Adrenal gland (tissue), 5 donors: ENCODE results near the gene CAMK1D.

Experiments used
- CTCF ChIP-seq, 6 experiments: fragments of 450-650 bp in 4 of 6; fragments of 200-600 bp in 2 of 6; sonication (generic) in 1 of 6; IDR thresholded peaks; 1 replicate in 5 of 6; 2 replicates in 1 of 6; pipeline versions ENCODE4 v1.5.1 to v1.8.0; 2016 to 2021; ENCODE audit warnings: antibody characterized with exemption in 6 of 6, mild to moderate bottlenecking in 2 of 6, moderate library complexity in 1 of 6
- POLR2A ChIP-seq, 2 donors: fragments of 450-650 bp; IDR thresholded peaks; one replicate each; pipeline ENCODE4 v1.6.1; 2017; ENCODE audit warnings: antibody characterized with exemption in 2 of 2, mild to moderate bottlenecking in 2 of 2, moderate library complexity in 1 of 2
- donor health status: DM: no; HTN: no; CAD: no.

- no peak for TF ChIP-seq CTCF (IDR thresholded peaks at IDR 0.05)
- TF ChIP-seq POLR2A (IDR thresholded peaks at IDR 0.05), result no peak
These were observed 15.2 kb downstream of the CAMK1D start for GRCh38 chr10:12364559-12364958.
